Glomerular endothelial cell (primary cell): ENCODE data around the gene ADGRD1. TPM values are rescaled to one million over a fixed set of nuclear protein-coding genes. Genes with fewer than 3 reads are reported as not detected.

Experiments used
- DNase-seq: peaks from one replicate; pipeline ENCODE4 v3.0.0-alpha.2; 2011; ENCODE audit warnings: low read depth, low spot score; ENCODE audit errors: extremely low read depth
- total RNA-seq: library from RNA; depleted of rRNA; stranded (reverse); fragments of >200 nt; gene quantifications from 2 replicates; pipeline ENCODE4 v1.2.3, GENCODE V29; 2015

ADGRD1 gene
- total RNA-seq, 1 donor from 2014 or later, result not detected

- no peak for DNase-seq
These were observed 64.4 kb downstream of the ADGRD1 start for GRCh38 chr12:131018019-131018620.

DNA sequence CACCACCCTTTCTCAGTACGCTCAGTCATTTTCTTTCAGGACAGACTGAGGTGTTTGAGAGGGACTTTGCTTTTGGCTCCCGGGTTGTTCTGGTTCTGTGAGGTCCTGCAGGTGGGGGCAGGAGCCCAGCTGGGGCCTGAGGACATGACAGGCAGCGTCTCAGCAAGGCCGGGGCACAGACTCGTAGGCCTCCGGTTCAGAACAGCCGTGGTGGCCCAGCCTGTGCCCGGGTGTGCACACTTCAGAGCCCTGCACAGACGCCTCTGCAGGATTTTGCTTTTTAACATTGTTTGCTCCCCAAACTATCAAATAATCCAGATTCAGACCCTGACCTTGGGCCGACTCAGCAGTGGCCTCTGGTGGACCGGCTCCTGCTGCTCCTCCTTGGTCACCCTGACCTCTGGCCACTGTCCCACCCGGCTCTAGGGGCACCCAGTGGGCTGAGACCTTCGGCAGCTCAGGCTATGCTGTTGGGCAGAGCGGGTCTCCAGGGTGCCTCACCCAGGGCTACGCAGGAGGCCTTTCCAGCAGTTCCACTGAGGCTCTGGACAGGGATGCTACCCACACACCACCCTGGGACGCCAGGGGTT is 65.2 kb downstream of the ADGRD1 start:
- DNase-seq, result no peak

DNA sequence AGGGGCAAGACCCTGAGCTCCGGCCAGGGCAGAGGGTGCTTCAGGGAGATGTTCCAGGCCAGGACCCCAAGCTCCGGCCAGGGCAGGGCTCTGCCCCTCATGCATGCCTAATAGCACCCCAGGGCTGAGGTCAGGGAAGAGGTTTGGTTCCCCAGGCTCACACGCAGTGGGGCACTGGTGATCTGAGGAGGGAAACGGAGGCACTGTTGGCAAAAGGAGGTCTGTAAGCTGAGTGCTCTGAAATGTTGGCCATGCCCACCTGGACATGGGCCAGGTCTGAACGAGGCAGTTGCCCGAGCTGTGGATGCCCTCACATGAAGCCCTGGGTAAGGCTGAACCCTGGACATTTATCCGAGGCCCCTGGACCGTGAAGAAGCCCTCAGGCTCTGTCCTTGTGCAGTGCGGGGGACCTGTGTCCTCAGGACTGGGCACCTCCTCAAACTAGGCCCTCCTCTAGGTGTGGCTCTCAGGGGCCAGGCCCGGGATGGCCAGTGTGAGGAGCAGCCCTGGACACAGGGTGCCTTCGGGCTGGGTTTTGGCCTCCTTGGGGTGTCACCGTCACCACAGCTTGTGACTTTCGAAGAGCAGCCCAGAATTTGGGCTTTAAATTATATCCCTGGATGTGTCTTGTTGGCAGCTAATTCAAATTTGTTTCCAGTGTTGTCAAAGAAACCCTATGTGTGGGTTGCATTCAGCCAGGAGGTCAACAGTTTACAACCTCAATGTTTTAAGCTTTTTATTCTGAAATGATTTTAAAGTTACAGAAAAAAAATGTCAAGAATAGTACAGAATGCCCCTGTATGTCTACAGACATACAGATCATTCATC is 66.8 kb downstream of the ADGRD1 start:
- no peak for DNase-seq

DNA sequence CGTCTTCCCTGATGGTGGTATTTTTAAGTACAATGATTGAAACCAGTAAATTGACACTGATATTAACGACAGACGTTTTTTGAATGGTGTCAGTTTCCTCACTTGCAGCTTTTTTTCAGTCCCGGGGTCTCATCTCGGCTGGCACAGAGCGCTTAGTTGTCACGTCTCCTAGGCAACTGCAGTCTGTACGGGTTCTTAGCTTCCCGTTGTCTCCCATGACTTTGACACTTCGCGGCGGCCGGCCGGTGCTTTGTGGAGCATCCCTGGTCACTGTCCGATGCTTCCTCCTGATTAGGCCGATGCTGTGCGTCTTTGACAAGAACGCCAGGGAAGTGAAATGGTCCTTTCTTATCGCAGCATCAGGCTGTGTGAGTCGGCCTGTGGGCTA is 67.4 kb downstream of the ADGRD1 start:
- DNase-seq, result no peak

GRCh38 chr12:131024026-131024425 is 70.3 kb downstream of the ADGRD1 start:
- DNase-seq, result no peak

GRCh38 chr12:131024721-131025120 is 71.0 kb downstream of the ADGRD1 start:
- no peak for DNase-seq

GRCh38 chr12:131025234-131025633 is 71.5 kb downstream of the ADGRD1 start:
- no peak for DNase-seq

- DNase-seq, result no peak
These were observed 72.4 kb downstream of the ADGRD1 start for GRCh38 chr12:131025939-131026702.

- no peak for DNase-seq
These were observed 73.0 kb downstream of the ADGRD1 start for GRCh38 chr12:131026754-131027153.

DNA sequence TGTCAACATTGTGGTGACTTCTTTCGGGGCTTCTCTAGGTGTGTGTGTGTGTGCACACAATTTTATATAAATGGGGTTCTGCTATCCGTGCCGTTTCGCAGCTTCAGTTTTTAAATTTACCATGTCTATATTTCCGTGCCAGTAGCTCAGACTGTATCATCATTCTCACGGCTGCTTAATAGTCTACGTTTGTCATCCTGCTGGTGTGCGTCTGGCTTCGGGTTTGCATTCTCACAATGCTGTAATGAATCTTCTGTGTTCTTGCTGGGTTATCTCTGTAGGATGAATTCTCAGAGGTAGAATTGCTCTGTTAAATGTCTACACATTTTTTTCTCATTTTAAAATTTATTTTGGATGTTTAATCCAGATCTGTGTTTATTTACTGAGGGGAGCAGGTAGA is 73.6 kb downstream of the ADGRD1 start:
- DNase-seq, result no peak

DNA sequence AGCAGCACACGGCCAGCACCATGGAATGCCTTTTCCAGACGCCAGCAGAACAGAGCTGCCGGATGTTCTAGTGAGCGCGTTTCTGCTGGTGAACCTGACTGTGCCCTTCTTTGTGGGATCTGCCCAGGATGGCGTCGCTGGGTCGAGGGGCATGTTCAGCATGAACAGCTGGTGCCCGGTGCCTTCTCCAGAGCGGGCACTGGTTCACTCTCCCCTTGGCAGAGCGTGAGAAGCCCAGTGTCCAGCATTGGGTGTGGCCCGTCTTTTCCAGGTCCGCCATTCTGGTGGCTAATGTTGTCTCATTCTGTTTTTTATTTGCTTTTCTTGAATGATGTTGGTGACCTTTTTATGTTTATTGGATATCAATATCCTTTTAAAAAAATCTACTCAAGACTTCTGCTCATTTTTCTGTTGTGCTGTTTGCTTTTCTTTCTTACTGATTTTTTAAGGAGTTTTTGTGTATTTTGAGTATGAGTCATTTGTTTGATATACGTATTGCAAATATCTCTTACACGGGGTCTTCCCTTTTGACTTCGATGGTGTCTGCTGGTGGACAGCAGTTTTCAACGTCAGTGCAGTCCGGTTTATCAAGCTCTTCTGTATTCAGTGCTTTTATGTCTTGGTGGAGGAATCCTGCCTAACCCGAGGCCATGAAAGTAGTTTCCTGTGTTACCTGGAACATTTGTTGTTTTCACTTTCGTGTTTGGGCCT is 74.3 kb downstream of the ADGRD1 start:
- no peak for DNase-seq

- no peak for DNase-seq
These were observed 75.1 kb downstream of the ADGRD1 start for GRCh38 chr12:131028587-131029338.

DNA sequence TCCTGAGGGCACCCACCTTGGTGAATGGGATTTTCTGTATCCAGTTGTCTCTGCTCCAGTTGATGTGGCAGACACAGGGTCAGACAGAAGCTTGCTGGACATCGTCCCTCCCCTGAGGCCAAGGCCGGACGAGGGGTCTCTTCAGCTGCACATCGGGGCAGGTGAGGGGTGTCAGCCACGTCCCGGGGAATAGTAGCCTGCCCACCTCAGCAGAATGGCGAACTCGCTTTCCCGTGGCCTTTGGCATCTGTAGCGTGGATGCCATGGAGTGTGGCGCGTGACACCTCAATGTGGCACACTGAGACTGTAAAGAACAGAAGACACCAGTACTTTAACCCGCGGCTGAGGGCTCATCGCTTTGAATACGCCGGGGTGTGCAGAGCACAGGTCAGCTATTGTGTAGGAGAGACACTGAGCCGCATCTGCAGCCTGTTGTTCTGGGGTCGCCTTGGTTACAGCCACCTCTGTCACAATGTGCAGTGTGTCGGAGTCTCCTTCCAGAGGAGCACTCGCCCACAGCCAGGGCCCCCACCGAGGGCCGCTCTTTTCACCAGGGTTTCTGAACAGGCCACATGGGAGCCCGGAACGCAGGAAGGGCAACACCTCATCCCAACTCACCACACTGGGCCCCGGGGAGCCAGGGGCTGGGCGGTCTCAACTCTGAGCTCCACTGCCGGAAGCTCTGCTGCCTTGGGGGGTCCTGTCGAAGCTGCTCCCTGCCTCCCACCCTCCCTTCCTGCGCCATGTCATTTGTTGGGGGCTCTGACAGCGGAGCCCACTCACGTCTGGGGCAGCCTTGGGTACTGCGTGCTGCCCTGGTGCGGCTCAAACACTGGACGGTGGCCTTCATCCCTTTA is 77.0 kb downstream of the ADGRD1 start:
- no peak for DNase-seq

DNA sequence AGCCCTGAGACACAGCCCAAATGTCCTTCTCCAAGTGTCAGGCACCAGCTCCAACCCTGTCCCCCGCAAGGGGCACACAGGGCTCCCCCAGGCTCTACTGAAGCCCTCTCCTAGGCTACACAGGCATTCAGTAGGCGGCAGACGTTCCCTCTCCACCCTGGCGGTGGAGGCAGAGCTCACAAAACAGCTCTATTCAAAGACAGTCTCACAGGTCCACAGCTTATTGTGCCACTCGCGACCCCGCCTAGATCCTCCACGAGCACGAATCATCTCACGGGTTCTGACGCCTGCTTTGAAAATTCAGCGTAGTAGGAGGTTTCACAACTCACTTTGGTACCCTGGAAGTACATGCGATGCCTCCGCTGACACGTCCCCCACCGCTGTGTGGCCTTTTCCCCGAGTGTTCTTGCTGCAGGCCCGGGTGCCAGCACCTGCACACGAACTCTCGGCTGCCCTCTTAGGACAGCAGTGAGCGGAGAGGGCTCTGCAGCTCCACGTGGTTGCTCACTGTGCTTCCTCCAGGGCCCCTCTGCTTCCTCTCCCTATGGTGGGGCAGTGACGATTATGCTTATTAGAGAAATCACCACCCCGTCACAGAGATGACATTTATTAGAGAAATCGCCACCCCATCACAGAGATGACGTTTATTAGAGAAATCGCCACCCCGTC is 78.5 kb downstream of the ADGRD1 start:
- DNase-seq, result no peak

DNA sequence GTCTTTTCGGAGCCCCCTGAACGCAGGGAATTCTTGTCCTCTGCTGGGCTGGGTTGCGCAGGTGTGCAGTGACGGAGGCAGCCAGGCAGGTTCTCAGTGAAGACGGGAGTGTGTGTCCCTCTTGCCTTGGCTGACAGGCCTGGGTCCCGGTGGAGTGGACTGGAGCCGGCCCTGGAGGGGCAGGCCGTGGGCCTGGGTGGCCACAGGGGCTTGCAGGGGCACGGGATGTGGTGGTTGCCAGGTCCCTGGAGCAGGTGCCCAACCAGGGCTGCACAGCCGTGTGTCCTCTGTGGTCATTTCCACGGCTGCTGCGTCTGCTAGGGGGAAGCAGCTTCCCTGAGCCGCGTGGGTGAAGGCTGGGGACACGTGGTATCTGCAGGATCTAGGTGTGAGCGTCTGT is 79.8 kb downstream of the ADGRD1 start:
- no peak for DNase-seq

GRCh38 chr12:131033886-131034482 is 80.3 kb downstream of the ADGRD1 start:
- no peak for DNase-seq

DNA sequence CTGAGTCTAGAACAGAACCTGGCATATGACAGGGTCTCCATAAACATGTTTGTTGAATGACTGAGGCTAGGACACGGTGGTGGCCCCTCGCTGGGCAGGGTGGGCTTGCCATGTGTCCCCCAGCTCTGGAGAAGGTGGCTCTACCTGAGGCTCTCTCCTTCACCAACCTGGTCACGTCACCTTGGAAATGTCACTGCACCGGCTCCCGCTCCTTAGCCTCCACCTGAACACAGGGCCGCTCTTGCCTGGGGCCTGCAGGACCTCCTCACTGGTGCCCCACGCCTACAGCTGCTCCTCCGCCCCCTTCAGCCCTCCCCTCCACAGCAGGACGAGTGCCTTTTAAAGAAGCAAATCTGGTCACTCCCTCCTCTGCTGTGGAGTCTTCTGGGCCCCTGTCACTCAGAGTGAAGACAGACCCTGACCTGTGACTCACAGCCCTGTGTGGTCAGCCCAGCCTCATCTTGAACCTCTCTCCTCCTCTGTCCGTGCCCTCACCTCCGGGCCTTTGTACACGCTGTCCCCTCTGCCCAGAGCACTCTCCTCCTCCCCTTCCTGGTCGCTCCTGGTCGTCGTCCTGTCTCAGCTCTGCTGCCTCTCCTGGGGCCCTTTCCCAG is 81.0 kb downstream of the ADGRD1 start:
- no peak for DNase-seq

DNA sequence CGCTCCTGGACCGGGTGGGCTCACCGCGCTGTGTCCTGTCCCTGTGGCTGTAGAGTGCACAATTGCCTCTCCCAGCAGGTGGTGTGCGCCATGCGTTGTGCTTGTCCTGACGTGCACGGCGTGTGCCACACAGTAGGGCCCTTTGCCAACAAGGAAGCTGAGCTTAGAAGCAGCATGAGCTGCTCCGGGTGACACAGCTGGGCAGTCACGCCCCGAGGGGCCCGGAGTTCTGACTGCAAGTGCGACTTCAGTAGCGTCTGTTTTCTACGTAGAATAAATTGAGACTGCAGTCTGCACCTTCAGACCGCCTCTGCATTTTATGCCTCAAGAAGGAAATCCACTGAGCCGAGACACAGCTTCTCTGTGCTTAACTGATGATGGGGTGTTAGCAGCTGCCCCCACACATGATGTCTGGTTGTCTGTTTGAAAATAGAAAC is 81.6 kb downstream of the ADGRD1 start:
- no peak for DNase-seq
